GM12891 (cell line): ENCODE measurements around the gene DOP1B.

Experiments
- POLR2A ChIP-seq: IDR thresholded peaks from 2 replicates; pipeline ENCODE4 v1.6.1; 2011; ENCODE audit warnings: low read depth, low read length, control low read depth
- SPI1 ChIP-seq: IDR thresholded peaks from 2 replicates; pipeline ENCODE4 v1.6.1; 2011; ENCODE audit warnings: low read depth, low read length, control low read depth

- peak; percentile 58 for TF ChIP-seq POLR2A
- peak; percentile 97 for TF ChIP-seq SPI1
These were observed 6.6 kb upstream of the DOP1B start for GRCh38 chr21:36149788-36150711.
